Calu3 (cell line): ENCODE data around the gene GOLGA3. TPM values are rescaled to one million over a fixed set of nuclear protein-coding genes. Genes with fewer than 3 reads are reported as not detected.
"Not testable (repeated sequence)": the region's sequence is repeated elsewhere in the genome, so short reads cannot be mapped to it uniquely, and the experiment has no call there.

Experiments
- BruUV-seq: library from RNA; stranded (reverse); fragments of 400-500 nt; replicated peaks from 2 replicates; lab custom pipeline; 2021; lab: Mats Ljungman, UMichigan
- CTCF ChIA-PET: fragments of 300-600 bp; sonication (Branson Sonifier 250); formaldehyde crosslinking; loops from one replicate; lab custom pipeline; 2022; ENCODE audit warnings: antibody characterized with exemption; lab: Charles Lee
- DNase-seq: peaks from one replicate; pipeline ENCODE4 v3.0.0; 2022
- H3K27ac Mint-ChIP-seq: one replicate; pipeline ENCODE4 v1.8.0; 2022; ENCODE audit warnings: mixed read lengths; ENCODE audit not compliant: unreplicated experiment
- H3K27me3 Mint-ChIP-seq: one replicate; pipeline ENCODE4 v1.8.0; 2022; ENCODE audit warnings: mixed read lengths; ENCODE audit not compliant: unreplicated experiment
- H3K36me3 Mint-ChIP-seq: one replicate; pipeline ENCODE4 v1.8.0; 2022; ENCODE audit warnings: mild to moderate bottlenecking, moderate library complexity, mixed read lengths; ENCODE audit not compliant: insufficient read depth, unreplicated experiment
- H3K4me1 Mint-ChIP-seq: one replicate; pipeline ENCODE4 v1.8.0; 2022; ENCODE audit warnings: mild to moderate bottlenecking, low read depth, mixed read lengths; ENCODE audit not compliant: unreplicated experiment
- H3K4me3 Mint-ChIP-seq: one replicate; pipeline ENCODE4 v1.8.0; 2022; ENCODE audit warnings: mild to moderate bottlenecking, low read depth, moderate library complexity, mixed read lengths; ENCODE audit not compliant: unreplicated experiment
- H3K9me3 Mint-ChIP-seq: one replicate; pipeline ENCODE4 v1.8.0; 2022; ENCODE audit warnings: low read depth, mixed read lengths; ENCODE audit not compliant: unreplicated experiment
- CTCF ChIP-seq: fragments of 200-600 bp; IDR thresholded peaks from one replicate; pipeline ENCODE4 v1.8.0; 2022; ENCODE audit warnings: antibody characterized with exemption; ENCODE audit not compliant: unreplicated experiment
- intact Hi-C: fragments of 100-400 bp; cut with micrococcal nuclease; formaldehyde crosslinking; loops from one replicate; pipeline ENCODE4 v1.10.0; 2022; ENCODE audit not compliant: unreplicated experiment
- total RNA-seq: library from RNA; stranded (reverse); gene quantifications from 2 replicates; pipeline ENCODE4 v1.2.3, GENCODE V29; 2022

GOLGA3 gene
- total RNA-seq, 1 experiment from 2014 or later = 116 TPM

- no peaks in the 10 kb centered on the region for H3K27me3 Mint-ChIP-seq
- no peak overlapping the region for H3K4me3 Mint-ChIP-seq
- H3K27ac Mint-ChIP-seq = no peak overlapping the region
- intact Hi-C loops = no loop called here
- H3K36me3 Mint-ChIP-seq = peaks cover 69% of the 10 kb centered on the region
- no peaks in the 10 kb centered on the region for H3K9me3 Mint-ChIP-seq
- BruUV-seq = TSS peak; percentile 35
- no peak for DNase-seq
- H3K4me1 Mint-ChIP-seq = no peaks in the 10 kb centered on the region
- CTCF ChIA-PET = no interaction called here
- no peak for TF ChIP-seq CTCF
These were observed 32.8 kb downstream of the GOLGA3 start for GRCh38 chr12:132795847-132796246.

GRCh38 chr12:132791940-132792339 is 36.7 kb downstream of the GOLGA3 start:
- CTCF ChIA-PET, DNase-seq, BruUV-seq, H3K27me3 Mint-ChIP-seq, H3K9me3 Mint-ChIP-seq, intact Hi-C loops, H3K4me1 Mint-ChIP-seq, H3K4me3 Mint-ChIP-seq: not testable (repeated sequence)
- Mint-ChIP-seq H3K36me3 (peaks cover 75% of the 10 kb centered on the region), H3K27ac (peak overlapping the region; percentile 34)

GRCh38 chr12:132789099-132789471 is 39.6 kb downstream of the GOLGA3 start:
- peak overlapping the region; percentile 45 for H3K27ac Mint-ChIP-seq
- H3K9me3 Mint-ChIP-seq = no peaks in the 10 kb centered on the region
- CTCF ChIA-PET = no interaction called here
- no peak overlapping the region for H3K4me3 Mint-ChIP-seq
- H3K4me1 Mint-ChIP-seq = no peaks in the 10 kb centered on the region
- no peak for DNase-seq
- H3K27me3 Mint-ChIP-seq = no peaks in the 10 kb centered on the region
- BruUV-seq = no TSS peak
- intact Hi-C loops = no loop called here
- no peak for TF ChIP-seq CTCF
- peaks cover 76% of the 10 kb centered on the region for H3K36me3 Mint-ChIP-seq

GRCh38 chr12:132788375-132789098 is 40.1 kb downstream of the GOLGA3 start:
- Mint-ChIP-seq H3K4me1 (no peaks in the 10 kb centered on the region), H3K27me3 (no peaks in the 10 kb centered on the region), H3K36me3 (peaks cover 76% of the 10 kb centered on the region), H3K27ac (peak overlapping the region; percentile 45), H3K9me3 (no peaks in the 10 kb centered on the region), H3K4me3 (no peak overlapping the region)
- intact Hi-C loops = no loop called here
- no peak for TF ChIP-seq CTCF
- BruUV-seq = no TSS peak
- CTCF ChIA-PET = no interaction called here
- DNase-seq = no peak

GRCh38 chr12:132787877-132788276 is 40.8 kb downstream of the GOLGA3 start:
- peaks cover 83% of the 10 kb centered on the region for H3K36me3 Mint-ChIP-seq
- H3K4me3 Mint-ChIP-seq = no peak overlapping the region
- no TSS peak for BruUV-seq
- TF ChIP-seq CTCF = no peak
- H3K9me3 Mint-ChIP-seq = no peaks in the 10 kb centered on the region
- CTCF ChIA-PET = no interaction called here
- intact Hi-C loops = no loop called here
- no peaks in the 10 kb centered on the region for H3K4me1 Mint-ChIP-seq
- no peak for DNase-seq
- H3K27me3 Mint-ChIP-seq = no peaks in the 10 kb centered on the region
- H3K27ac Mint-ChIP-seq = no peak overlapping the region
